Measurements from ENCODE around the gene TBC1D20.

DNA sequence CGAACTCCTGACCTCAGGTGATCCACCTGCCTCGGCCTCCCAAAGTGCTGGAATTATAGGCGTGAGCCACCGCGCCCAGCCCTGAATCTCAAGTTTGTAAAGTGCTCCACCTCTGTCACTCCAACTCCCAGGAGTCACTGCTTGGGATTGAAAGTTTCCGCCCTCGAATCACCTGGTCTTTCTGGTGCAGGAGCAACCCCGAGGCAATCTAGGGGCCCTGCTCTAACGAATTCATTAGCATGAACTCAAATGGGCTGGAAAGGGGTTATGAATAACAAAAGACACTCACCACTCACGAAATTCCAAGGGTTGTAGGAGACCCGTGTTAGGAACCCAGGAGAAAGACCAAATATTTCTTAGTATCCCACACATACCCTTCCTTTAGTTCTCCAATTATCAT lies 28.1 kb downstream of the TBC1D20 start:
- TF ChIP-seq, protein P1, sequence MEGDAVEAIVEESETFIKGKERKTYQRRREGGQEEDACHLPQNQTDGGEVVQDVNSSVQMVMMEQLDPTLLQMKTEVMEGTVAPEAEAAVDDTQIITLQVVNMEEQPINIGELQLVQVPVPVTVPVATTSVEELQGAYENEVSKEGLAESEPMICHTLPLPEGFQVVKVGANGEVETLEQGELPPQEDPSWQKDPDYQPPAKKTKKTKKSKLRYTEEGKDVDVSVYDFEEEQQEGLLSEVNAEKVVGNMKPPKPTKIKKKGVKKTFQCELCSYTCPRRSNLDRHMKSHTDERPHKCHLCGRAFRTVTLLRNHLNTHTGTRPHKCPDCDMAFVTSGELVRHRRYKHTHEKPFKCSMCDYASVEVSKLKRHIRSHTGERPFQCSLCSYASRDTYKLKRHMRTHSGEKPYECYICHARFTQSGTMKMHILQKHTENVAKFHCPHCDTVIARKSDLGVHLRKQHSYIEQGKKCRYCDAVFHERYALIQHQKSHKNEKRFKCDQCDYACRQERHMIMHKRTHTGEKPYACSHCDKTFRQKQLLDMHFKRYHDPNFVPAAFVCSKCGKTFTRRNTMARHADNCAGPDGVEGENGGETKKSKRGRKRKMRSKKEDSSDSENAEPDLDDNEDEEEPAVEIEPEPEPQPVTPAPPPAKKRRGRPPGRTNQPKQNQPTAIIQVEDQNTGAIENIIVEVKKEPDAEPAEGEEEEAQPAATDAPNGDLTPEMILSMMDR (IDR thresholded peaks at IDR 0.05), result no peak
- no peak for TF ChIP-seq ZFX (IDR thresholded peaks at IDR 0.05; ENCODE audit: borderline replicate concordance)

Measured in 22Rv1 (cell line).